GM12872 (cell line): ENCODE measurements around the gene HS3ST4.

Experiments
- TF ChIP-seq, protein P1 (sequence below): IDR thresholded peaks from 3 replicates; pipeline ENCODE4 v1.5.1; 2011; ENCODE audit warnings: low read depth, mild to moderate bottlenecking, low read length, moderate library complexity; ENCODE audit not compliant: insufficient read depth

Gene HS3ST4

DNA sequence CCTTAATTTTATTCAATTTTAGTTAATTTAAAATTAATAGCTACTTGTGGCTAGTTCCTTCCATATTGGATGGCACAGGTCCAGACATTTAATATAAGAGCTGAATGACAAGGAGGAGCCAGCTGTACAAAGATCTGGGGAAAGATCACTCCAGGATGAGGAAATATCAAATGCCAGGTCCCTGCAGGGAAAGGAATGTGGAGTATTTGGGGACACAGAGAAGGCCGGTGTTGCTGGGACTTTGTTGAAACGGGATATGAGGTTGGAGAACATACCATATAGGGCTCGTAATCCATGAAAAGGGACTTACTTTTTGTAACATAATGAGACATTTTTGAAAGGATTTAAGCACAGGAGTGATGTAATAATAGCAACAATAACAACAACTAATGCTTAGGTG lies 426.8 kb downstream of the HS3ST4 start:
- TF ChIP-seq, protein P1, sequence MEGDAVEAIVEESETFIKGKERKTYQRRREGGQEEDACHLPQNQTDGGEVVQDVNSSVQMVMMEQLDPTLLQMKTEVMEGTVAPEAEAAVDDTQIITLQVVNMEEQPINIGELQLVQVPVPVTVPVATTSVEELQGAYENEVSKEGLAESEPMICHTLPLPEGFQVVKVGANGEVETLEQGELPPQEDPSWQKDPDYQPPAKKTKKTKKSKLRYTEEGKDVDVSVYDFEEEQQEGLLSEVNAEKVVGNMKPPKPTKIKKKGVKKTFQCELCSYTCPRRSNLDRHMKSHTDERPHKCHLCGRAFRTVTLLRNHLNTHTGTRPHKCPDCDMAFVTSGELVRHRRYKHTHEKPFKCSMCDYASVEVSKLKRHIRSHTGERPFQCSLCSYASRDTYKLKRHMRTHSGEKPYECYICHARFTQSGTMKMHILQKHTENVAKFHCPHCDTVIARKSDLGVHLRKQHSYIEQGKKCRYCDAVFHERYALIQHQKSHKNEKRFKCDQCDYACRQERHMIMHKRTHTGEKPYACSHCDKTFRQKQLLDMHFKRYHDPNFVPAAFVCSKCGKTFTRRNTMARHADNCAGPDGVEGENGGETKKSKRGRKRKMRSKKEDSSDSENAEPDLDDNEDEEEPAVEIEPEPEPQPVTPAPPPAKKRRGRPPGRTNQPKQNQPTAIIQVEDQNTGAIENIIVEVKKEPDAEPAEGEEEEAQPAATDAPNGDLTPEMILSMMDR: no peak

DNA sequence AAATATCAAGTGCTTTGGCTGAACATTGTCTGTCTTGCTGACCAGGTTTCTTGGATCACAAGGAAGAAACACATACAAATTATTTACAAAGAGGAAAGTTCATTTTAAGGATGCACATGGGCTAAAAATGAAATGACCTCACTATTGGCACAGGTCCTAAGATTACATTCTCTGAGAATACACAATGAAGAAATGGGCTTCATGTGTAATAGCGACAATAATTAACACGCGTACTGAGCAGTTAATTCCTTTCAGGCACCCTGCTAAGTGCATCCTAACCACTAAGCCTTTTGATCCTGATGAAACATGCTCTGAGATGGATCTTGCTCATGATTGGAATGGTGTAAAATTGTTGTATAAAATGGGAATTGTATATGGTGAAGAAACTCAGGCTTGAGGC lies 429.0 kb downstream of the HS3ST4 start:
- TF ChIP-seq, protein P1: no peak

DNA sequence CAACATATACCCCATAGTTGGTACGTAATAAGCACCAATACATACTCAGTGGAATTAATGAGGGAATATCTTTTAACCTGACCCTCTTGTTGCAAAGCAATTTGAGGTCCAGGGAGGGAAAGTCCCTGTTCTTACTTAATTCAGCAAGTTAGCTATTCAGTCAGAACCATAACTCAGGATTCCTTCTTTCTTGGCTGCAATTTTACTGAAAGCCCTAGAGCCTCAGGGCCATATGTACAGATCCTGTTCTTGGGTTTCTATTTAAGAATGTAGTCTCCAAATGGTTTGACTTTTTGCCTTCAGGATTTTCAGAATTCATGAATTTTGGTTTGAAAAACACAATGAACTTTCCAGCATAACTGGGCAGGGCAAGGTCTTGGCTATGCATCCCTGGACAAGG lies 436.5 kb downstream of the HS3ST4 start:
- TF ChIP-seq, protein P1: no peak

DNA sequence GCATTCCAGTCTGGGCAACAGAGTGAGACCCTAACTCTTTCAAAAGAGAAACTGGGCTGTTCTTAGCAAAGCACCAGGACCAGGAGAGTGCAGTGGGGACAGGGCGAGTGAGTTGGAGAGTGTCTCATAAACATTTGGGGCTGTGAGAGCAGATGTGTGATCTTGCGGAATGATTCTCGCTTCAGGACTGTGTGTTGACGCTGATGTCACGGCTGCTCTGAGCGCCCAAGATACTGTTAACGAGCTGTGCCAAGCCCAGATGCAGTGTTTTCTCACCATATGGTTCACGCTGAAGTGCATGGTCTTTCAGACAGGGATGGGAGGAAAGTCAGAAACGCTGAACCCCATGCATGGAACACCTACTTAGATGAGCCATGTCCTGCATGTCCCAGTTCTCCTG lies 438.2 kb downstream of the HS3ST4 start:
- TF ChIP-seq, protein P1: no peak

DNA sequence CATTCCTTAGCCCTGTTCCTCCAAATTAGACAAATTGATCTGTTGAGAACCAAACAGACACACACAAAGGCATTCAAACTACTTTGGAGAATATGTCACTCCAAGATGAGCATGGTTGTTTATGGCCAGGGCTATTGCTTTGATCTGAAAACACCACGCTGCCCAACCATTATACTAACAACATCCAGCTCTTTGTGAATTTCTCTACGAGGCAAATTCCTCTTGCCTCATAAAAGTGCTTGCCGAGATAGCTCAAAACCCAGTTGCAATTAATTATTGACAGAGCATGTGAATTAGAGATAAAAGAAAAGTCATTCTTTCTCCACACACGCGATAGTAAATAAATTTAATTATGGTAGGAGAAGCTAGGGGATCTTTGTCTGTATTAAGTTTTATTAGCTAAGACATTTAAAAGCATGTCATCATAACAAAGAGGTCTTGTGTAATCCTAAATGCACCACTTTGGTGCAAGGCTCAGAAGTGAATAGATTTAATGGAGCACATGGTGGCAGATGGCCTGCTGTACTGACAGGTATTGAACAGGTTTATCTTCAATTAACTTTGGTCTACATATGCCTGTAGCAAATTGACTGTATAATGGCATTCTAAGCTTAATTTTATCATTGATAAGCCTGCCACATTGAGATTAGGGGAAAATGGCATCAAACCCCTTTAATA lies 441.8 kb downstream of the HS3ST4 start:
- TF ChIP-seq, protein P1: no peak

DNA sequence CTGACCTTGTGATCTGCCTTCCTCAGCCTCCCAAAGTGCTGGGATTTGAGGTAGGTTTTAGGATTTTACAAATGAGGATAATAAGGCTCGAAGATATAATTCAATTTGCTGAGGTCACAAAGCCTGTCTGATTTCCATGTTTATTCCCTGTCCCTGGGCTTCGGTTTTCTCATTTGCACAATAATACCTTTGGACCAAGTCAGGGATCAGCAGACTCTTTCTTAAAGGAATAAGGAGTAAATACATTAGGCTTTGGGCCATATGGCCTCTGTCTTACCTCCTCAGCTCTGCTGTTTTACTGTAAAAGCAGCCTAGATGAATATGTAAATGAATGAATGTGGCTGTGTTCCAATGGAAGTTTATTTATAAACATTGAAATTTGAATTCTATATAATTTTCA lies 442.8 kb downstream of the HS3ST4 start:
- TF ChIP-seq, protein P1: no peak

DNA sequence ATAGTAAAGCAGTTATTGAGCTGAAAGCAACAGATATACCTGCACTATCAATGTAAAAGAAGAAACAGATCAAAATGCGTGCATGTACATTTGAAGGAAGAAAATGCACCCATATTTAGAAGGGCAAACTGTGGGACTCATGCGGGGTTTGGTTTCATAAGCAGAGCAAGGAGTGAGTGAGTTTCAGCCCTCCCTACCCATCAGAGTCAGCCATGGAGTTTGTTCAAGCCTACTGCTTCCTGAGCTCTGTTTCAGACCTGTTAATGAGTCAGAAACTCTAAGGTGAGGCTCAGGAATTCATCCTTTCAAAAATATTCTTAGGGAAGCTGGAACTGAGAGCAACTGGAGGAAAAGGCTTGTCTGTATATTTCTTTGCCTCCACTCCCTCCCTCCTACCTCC lies 446.2 kb downstream of the HS3ST4 start:
- TF ChIP-seq, protein P1: no peak
